Measurements from ENCODE around the gene SZT2.
"Not testable (repeated sequence)": the region's sequence is repeated elsewhere in the genome, so short reads cannot be mapped to it uniquely, and the experiment has no call there.

SZT2 gene

DNA sequence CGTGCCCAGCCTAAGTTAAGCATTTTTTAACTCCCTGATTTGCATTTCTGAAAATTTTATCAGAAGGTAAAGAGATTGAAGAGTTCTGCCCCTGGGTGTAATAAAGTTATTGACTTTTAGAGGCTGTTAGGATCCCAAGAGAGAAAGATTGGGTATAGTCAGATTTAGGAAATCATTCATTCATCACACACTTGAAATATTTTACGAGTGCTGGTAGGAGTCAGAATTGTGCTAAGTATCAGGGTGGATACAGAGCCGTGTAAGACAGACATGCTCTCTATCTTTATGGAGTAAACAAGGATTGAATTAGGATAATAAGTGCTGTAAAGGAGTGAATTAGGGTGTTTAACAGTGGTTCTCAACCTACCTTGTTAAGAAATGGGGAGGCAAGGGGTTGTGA is 3.0 kb downstream of the SZT2 start:
- DNase-seq, result no peak

DNA sequence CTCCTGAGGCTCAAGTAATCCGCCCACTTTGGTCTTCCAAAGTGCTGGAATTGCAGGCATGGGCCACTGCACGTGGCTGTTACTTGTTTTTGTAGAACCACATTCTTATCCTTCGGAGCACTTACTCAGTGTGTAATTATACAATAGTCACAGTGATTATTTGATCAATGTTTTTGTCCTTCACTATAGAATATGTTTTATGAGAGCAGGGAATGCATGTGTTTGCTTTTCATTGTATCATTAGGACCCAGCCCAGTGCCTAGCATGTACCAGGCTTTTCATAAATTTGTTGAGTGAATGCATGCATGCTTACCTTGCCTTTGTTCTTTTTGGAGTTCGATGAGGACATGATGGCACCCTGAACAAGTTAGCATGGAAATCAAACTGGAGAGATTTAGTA is 5.8 kb downstream of the SZT2 start:
- no peak for DNase-seq

DNA sequence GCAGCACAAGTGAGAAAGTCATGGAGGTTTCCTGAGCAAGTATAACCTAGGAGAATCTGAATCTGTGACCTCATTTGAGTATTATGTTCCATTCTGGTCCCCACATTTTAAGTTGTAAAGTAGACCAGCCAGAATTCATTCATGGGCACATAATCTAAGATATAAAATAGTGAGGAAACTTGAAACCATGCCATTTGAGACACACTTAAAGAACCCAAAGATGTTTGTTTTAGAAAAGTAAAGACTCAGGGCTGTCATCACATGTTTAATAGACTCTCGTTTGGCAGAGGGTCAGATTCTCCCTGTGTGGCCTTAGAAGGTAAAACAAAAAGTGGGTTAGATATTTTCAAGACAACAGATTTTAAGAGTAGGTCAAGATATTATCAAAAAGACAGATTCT is 6.4 kb downstream of the SZT2 start:
- no peak for DNase-seq

DNA sequence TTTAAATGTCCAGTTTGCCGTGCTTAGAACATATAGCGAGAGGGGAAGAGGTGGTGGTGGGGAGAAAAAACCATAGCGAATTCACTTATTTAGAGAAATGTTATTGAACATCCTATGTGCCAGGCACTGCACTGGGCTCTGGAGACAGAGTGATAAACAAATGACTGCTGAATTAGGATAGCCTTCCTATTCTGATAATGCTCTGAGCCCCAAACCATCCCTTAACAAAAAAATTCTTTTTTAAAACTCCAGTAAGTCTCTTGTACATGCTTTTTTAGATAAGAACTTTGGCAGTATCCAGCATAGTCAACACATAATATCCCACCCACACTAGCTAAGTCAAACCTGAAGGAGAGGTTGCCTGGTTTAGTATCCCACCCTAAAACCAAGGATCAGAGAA is 8.5 kb downstream of the SZT2 start:
- no peak for DNase-seq

DNA sequence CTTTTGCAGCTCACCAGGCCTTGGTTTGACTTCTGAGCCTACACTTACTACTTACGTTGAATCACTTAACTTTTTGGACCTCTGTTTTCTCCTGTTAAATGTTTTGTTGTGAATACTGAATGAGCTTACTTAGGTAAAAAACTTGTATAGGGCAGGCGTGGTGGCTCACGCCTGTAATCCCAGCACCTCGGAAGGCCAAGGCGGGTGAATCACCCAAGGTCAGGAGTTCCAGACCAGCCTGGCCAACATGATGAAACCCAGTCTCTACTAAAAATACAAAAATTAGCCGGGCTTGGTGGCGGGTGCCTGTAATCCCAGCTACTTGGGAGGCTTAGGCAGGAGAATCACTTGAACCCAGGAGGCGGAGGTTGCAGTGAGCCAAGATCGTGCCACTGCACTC is 10.7 kb downstream of the SZT2 start:
- DNase-seq, result not testable (repeated sequence)

DNA sequence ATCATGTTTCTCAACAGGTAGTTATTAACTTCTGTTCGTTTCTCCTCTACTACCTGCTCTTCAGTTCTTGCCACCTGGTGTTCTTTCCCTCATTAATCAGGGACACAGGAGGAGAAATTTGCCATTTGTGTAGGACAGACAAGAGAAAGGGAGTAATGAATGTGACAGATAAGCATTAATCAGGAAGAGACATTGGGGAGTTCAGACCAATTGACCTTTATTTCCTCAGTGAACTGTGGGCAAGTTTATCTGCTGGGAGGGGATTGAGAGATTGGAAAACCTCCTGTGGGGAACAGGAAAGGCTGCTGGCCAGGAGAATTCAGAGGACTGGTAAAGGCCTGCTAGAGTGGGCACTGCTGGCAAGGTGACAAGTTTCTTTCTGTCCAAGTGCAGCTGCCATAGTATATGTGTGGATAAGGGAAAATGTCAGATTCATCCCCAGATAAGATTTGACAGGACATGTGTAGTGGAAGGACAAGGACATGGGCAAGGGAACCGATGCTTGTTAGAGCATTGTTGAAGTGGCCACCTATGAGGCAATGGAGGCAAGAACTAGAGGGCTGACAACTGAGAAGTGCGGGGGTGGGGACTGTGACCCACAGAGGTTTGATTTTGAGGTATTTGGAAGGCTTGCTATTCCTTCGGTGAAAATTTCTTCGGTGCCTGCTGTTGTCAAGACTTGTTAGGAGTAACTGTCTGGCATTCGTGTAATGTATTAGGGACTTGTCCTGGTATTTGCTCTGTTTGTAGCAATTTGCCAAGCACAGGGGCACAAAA is 12.6 kb downstream of the SZT2 start:
- DNase-seq, result no peak

- no peak for DNase-seq
Measured at GRCh38 chr1:43404353-43404752, 14.7 kb downstream of the SZT2 start.

- DNase-seq, result no peak
Measured at GRCh38 chr1:43405219-43405875, 15.6 kb downstream of the SZT2 start.

DNA sequence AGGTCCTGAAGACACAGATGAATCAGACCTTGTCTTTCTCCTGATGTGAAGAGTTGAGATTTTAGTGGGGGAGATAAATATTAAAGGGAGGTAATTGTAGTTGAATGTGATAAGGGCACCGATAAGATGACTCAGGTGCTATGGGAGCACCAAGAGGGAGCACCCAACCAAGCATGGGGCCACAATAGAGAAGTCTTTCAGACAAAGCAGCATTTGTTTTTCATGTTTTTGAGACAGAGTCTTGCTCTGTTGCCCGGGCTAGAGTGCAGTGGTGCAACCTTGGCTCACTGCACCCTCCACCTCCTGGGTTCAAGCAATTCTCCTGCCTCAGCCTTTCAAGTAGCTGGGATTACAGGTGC is 16.2 kb downstream of the SZT2 start:
- DNase-seq, result no peak

- no peak for DNase-seq
Measured at GRCh38 chr1:43410571-43410970, 20.9 kb downstream of the SZT2 start.

DNA sequence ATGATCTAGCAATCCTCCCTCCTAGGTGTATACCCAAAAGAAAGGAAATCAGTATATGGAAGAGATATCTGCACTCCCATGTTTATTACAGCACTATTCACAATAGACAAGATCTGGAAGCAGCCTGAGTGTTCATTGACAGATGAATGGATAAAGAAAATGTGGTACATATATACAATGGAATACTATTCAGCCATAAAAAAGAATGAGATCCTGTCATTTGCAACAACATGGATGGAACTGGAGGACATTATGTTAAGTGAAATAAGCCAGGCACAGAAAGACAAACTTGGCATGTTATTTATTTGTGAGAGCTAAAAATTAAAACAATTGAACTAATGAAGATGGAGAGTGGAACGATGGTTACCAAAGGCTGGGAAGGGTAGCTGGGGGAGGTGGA is 23.7 kb downstream of the SZT2 start:
- not testable (repeated sequence) for DNase-seq

DNA sequence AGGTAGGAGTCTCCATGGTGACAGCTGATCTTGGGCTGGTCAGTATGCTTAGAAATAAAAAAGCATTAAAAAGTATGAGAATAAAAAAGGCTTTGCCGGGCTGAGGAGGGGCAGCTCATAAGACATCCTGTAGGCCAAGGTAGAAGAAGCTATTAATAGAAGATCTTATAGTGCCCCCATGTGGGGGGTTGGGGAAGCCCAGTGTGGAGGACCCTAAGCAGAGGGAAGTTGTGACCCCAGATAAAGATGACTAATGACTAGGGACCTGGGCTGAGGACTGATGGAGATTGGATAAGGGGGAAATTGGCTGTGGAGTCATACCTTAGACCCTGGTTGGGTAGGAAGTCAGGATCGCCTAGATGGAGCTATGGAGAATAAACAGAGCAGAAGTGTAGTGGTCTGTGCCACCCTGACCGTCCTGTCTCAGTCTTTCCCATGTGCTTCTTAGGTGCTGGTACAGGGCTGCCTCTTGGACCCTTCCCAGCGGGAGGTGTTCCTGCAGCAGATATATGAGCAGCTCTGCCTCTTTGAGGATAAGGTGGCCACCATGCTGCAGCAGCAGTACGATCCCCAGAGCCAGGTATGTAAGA is 25.0 kb downstream of the SZT2 start:
- DNase-seq, result peak; percentile 68

- DNase-seq, result no peak
Measured at GRCh38 chr1:43415901-43416300, 26.2 kb downstream of the SZT2 start.

- no peak for DNase-seq
Measured at GRCh38 chr1:43418858-43419257, 29.2 kb downstream of the SZT2 start.

GRCh38 chr1:43419627-43420425 is 30.1 kb downstream of the SZT2 start:
- no peak for DNase-seq

- DNase-seq, result no peak
Measured at GRCh38 chr1:43420874-43421273, 31.2 kb downstream of the SZT2 start.

GRCh38 chr1:43421396-43421795 is 31.7 kb downstream of the SZT2 start:
- no peak for DNase-seq

DNA sequence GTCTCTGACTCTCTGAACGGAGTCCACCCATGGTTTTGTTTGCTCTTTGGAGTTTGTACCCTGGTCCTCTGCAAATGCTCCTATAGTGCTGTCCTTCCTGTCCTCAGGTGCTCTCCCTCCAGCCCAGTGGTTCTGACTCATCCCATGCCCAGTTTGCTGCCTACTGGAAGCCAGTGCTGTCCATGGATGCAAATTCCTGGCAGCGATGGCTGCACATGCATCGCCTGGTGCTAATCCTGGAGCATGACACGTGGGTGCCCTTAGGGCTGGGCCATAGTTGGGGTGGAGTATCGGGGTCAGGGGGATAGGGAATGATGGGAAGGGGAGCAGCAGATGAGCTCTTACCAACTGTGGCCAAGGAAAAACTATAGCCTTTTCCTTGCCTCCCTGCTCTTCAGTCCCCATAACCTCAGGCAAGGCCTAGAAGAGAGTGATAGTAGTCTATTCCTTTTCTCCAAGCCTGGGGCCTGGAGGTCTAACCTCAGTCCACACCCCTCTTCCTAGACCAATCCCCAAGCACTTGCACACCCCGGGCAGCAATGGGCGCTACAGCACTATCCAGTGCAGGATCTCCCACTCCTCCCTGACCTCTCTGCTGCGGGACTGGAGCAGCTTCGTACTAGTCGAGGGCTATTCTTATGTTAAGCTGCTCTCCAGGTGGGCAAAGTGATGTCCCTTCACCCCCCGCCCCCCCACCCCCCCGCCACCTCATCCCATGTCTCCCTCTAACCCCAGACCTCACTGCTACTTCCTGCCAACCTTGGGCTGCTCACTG is 32.5 kb downstream of the SZT2 start:
- no peak for DNase-seq

- no peak for DNase-seq
Measured at GRCh38 chr1:43422995-43423671, 33.4 kb downstream of the SZT2 start.

- no peak for DNase-seq
Measured at GRCh38 chr1:43423672-43424550, 34.2 kb downstream of the SZT2 start.

DNA sequence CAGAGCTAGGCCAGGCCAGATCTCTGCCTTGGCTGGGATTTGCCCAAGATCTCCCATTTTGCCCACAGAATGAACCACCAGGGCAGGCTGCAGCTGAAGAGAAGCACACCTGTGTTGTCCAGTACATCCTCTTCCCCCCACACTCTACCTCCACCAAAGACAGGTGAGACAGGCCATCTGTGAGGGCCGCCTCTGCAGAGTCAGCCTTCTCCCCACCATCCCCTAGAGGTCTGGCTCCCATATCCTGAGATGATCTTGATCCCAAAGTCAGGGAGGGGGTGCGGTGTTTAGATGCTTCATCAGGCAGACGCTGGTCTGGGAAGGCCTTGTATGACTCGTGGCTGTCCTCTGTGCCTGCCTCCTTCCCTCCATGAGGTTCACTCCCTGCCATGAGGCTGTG is 35.3 kb downstream of the SZT2 start:
- no peak for DNase-seq

All from RPMI8226 (cell line).